ENCODE results near the gene SLC25A51. TPM values are rescaled to one million over a fixed set of nuclear protein-coding genes. Genes with fewer than 3 reads are reported as not detected.

Gene SLC25A51
- total RNA-seq, 1 experiment from 2014 or later: 12.9 TPM

- TF ChIP-seq, protein P1, sequence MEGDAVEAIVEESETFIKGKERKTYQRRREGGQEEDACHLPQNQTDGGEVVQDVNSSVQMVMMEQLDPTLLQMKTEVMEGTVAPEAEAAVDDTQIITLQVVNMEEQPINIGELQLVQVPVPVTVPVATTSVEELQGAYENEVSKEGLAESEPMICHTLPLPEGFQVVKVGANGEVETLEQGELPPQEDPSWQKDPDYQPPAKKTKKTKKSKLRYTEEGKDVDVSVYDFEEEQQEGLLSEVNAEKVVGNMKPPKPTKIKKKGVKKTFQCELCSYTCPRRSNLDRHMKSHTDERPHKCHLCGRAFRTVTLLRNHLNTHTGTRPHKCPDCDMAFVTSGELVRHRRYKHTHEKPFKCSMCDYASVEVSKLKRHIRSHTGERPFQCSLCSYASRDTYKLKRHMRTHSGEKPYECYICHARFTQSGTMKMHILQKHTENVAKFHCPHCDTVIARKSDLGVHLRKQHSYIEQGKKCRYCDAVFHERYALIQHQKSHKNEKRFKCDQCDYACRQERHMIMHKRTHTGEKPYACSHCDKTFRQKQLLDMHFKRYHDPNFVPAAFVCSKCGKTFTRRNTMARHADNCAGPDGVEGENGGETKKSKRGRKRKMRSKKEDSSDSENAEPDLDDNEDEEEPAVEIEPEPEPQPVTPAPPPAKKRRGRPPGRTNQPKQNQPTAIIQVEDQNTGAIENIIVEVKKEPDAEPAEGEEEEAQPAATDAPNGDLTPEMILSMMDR (conservative IDR thresholded peaks at IDR 0.05): no peak
- no peak overlapping the region for H2AFZ ChIP-seq (ENCODE audit: low read length)
- H4K8ac ChIP-seq (replicated peaks; ENCODE audit: insufficient read length, low read depth, low read length): no peak overlapping the region
- H3K9ac ChIP-seq (ENCODE audit: extremely low read depth, insufficient read length, low read length): no peak overlapping the region
- H2BK15ac ChIP-seq (ENCODE audit: low read depth, low read length): no peak overlapping the region
- no peaks in the 10 kb centered on the region for H3K79me2 ChIP-seq (ENCODE audit: insufficient read depth, low read length)
- no peak overlapping the region for H3K23ac ChIP-seq (ENCODE audit: insufficient read length, low read depth, low read length)
- H3K56ac ChIP-seq (ENCODE audit: insufficient read length, low read depth, low read length): no peak overlapping the region
- no peaks in the 10 kb centered on the region for H3K23me2 ChIP-seq (ENCODE audit: insufficient read length, low read depth, low read length, poor library complexity, severe bottlenecking)
- H3K4me3 Mint-ChIP-seq: no peak overlapping the region
- WGBS (ENCODE audit: extremely low coverage, insufficient read length, low lambda C conversion rate): no CpG with 5 or more reads among the region's 6 CpGs
- DNase-seq: no peak
- H3K4me1 ChIP-seq (ENCODE audit: insufficient read depth, low read length): no peaks in the 10 kb centered on the region; the same call in 1 of the 2 replicates
- H3K9me3 Mint-ChIP-seq: no peaks in the 10 kb centered on the region
- H3K79me1 ChIP-seq (ENCODE audit: insufficient read depth, low read depth, low read length, poor library complexity, severe bottlenecking): no peaks in the 10 kb centered on the region
- no peak overlapping the region for H3T11ph ChIP-seq (ENCODE audit: low read length)
- no peak overlapping the region for H2BK20ac ChIP-seq (ENCODE audit: low read depth, low read length, poor library complexity, severe bottlenecking)
- no peak overlapping the region for H4K91ac ChIP-seq (ENCODE audit: insufficient read length, low read depth, low read length)
- no peak overlapping the region for H3K4me2 ChIP-seq (ENCODE audit: insufficient read depth, insufficient read length, low read length)
- H2BK12ac ChIP-seq (ENCODE audit: insufficient read length, low read depth, low read length): no peak overlapping the region
- no peaks in the 10 kb centered on the region for H3K9me3 ChIP-seq (ENCODE audit: control insufficient read depth, low read depth, low read length)
- H3K4ac ChIP-seq (ENCODE audit: low read depth, low read length): no peak overlapping the region
- H2BK5ac ChIP-seq (ENCODE audit: insufficient read length, low read length): no peak overlapping the region
- no peak overlapping the region for H3K14ac ChIP-seq (ENCODE audit: insufficient read depth, low read length)
- no peak overlapping the region for H3K18ac ChIP-seq (ENCODE audit: insufficient read length, low read depth, low read length)
- no peak overlapping the region for H2AK5ac ChIP-seq (ENCODE audit: insufficient read length, low read length)
- H2BK120ac ChIP-seq (ENCODE audit: low read depth, low read length, poor library complexity, severe bottlenecking): no peak overlapping the region
- H3K27me3 ChIP-seq (ENCODE audit: insufficient read depth, low read length): no peaks in the 10 kb centered on the region
- no peaks in the 10 kb centered on the region; a peak in 1 of 7 replicates for H3K36me3 Mint-ChIP-seq (ENCODE audit: insufficient read depth in 1 of 3, low read depth in 3 of 3)
- H3K27me3 Mint-ChIP-seq (ENCODE audit: low read depth): no peaks in the 10 kb centered on the region; the same call in 1 of the 2 replicates
- H3K27ac ChIP-seq (ENCODE audit: insufficient read length, low read depth, low read length): no peak overlapping the region
- H3K27ac Mint-ChIP-seq: no peak overlapping the region; a peak in 1 of 7 replicates
- peaks cover 56 to 65% of the 10 kb centered on the region in 2 experiments for H3K4me1 Mint-ChIP-seq
- no peak overlapping the region for H4K5ac ChIP-seq (ENCODE audit: insufficient read length, low read depth, low read length)
- H4K20me1 ChIP-seq (ENCODE audit: control insufficient read depth, insufficient read depth, insufficient read length): no peaks in the 10 kb centered on the region
Observed at GRCh38 chr9:37925006-37925405, 21.1 kb upstream of the SLC25A51 start.

All from H9 (cell line).